GM12875 (cell line): ENCODE results near the gene COL16A1.

Experiments used
- H3K4me3 ChIP-seq: one replicate; pipeline ENCODE4 v1.5.1; 2011; ENCODE audit warnings: low read depth, low read length, control low read depth
- TF ChIP-seq, protein P1 (sequence below): IDR thresholded peaks from 2 replicates; pipeline ENCODE4 v1.5.1; 2011; ENCODE audit warnings: low read depth, mild to moderate bottlenecking, control low read depth, inconsistent platforms, low read length, moderate library complexity, borderline replicate concordance; ENCODE audit not compliant: insufficient read depth

COL16A1 gene

DNA sequence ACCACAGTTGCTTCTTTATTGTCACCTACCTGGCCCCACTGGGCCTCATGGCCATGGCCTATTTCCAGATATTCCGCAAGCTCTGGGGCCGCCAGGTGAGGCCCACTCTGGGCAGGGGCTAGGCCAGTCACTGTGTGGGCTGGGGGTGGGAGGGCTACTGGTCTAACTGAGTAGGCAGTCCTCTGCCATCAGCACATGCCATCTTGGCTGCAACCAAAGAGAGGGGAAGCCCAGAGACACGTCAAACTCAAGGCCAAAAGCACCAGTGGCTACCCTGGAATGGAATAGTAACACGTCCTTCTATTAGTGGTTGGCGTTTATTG, 82.4 kb downstream of the COL16A1 start:
- no peak overlapping the region for H3K4me3 ChIP-seq
- TF ChIP-seq, protein P1, sequence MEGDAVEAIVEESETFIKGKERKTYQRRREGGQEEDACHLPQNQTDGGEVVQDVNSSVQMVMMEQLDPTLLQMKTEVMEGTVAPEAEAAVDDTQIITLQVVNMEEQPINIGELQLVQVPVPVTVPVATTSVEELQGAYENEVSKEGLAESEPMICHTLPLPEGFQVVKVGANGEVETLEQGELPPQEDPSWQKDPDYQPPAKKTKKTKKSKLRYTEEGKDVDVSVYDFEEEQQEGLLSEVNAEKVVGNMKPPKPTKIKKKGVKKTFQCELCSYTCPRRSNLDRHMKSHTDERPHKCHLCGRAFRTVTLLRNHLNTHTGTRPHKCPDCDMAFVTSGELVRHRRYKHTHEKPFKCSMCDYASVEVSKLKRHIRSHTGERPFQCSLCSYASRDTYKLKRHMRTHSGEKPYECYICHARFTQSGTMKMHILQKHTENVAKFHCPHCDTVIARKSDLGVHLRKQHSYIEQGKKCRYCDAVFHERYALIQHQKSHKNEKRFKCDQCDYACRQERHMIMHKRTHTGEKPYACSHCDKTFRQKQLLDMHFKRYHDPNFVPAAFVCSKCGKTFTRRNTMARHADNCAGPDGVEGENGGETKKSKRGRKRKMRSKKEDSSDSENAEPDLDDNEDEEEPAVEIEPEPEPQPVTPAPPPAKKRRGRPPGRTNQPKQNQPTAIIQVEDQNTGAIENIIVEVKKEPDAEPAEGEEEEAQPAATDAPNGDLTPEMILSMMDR = no peak

GRCh38 chr1:31620631-31621497, 83.0 kb downstream of the COL16A1 start:
- H3K4me3 ChIP-seq = no peak overlapping the region
- TF ChIP-seq, protein P1 = no peak

DNA sequence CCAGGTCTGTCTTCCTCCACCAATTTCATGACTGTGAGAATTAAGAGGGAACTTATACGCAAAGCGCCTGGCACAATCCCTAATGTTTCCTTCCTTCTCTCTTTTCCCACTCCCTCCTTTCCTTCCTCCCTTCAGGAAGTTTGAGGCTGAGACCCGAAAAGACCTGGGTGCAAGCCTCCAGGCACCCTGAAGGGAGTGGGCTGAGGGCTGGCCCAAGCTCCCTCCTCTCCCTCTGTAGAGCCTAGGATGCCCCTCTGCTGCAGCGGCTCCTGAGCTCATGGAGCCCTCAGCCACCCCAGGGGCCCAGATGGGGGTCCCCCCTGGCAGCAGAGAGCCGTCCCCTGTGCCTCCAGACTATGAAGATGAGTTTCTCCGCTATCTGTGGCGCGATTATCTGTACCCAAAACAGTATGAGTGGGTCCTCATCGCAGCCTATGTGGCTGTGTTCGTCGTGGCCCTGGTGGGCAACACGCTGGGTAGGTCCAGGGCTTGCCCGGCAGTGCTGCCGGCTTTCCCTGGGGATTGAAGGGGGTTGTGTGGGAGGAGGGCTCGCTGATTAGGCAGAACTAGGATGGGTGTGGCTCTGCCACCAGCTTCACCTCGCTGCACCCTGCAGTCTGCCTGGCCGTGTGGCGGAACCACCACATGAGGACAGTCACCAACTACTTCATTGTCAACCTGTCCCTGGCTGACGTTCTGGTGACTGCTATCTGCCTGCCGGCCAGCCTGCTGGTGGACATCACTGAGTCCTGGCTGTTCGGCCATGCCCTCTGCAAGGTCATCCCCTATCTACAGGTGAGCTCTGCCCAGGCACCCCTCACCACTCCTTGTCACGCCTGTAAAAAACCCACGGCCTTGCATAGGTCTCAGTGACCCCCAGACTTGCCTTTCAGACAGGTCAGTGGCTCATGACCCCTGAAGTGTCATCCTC, 84.6 kb downstream of the COL16A1 start:
- TF ChIP-seq, protein P1 = no peak
- H3K4me3 ChIP-seq = no peak overlapping the region

DNA sequence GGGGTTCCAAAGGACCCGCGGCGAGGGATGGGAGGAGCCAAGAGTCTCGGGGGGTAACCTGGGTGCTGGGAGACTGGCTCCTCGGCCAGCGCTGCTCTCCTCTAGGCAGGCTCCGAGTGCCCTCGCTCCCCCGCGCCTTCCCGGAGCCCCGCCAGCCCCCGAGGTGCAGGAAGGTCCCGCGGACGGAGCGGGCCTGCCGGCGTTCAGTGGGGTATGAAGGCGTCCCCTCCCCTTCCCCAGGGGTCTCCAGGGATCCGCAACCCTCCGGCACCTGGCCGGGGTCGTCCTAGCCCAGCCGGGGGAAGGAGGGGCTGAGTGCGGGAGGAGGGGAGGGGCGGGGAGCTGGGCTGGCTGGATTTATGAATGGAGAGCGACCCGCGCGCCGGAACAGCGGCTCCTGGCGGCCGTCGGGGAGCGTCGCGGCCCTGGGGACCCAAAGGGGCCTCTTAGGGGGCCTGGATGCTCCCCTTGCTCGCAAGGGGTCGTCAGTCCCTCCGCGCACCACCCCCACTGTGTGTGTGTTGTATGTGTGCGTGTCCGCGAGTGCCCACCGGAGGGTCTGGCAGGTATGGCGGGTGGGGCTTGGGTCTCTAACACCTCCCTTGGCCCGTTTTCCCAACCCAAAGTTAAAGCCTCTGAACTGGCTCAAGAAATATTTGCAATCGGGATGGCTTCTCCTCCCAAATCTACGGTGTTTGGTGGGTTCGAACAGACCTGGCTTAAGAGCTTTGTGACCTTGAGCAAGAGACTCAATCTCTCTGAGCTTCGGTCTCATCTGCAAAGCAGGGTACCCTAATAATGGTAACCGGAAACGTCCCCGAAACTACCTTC, 85.7 kb downstream of the COL16A1 start:
- TF ChIP-seq, protein P1 = peak; percentile 93

GRCh38 chr1:31617218-31617915, 86.5 kb downstream of the COL16A1 start, which contains the start of gene HCRTR1:
TSS of gene HCRTR1 (plus strand) at chr1:31617689. CDS start at chr1:31619193, 1,504 bp downstream.
- TF ChIP-seq, protein P1 = no peak
- H3K4me3 ChIP-seq = no peak within 1 kb of the TSS

More for the DNA sequence above, 85.7 kb downstream of the COL16A1 start:
- no peak overlapping the region for H3K4me3 ChIP-seq

- TF ChIP-seq, protein P1 = no peak
- no peak overlapping the region for H3K4me3 ChIP-seq
These were observed 87.9 kb downstream of the COL16A1 start for GRCh38 chr1:31615939-31616338.
